Stimulated activated naive CD8-positive, alpha-beta T cell treated with anti-CD3 and anti-CD28 coated beads, Interleukin-15, Interleukin-2, amounts not matched to agents 100 ng/mL and 50 ng/mL, for 24 hours (primary cell): ENCODE data around the gene ADAM23.

Experiments
- H3K27ac Mint-ChIP-seq: one replicate; pipeline ENCODE4 v1.8.0; 2021; ENCODE audit warnings: mild to moderate bottlenecking, mixed read lengths
- H3K27me3 Mint-ChIP-seq: one replicate; pipeline ENCODE4 v1.8.0; 2021; ENCODE audit warnings: mixed read lengths
- H3K36me3 Mint-ChIP-seq: one replicate; pipeline ENCODE4 v1.8.0; 2021; ENCODE audit warnings: low read depth, mixed read lengths
- H3K4me1 Mint-ChIP-seq: one replicate; pipeline ENCODE4 v1.8.0; 2021; ENCODE audit warnings: low read depth, mixed read lengths
- H3K4me3 Mint-ChIP-seq: one replicate; pipeline ENCODE4 v1.8.0; 2021; ENCODE audit warnings: mild to moderate bottlenecking, mixed read lengths
- H3K9me3 Mint-ChIP-seq: one replicate; pipeline ENCODE4 v1.8.0; 2021; ENCODE audit warnings: mixed read lengths

Gene ADAM23

DNA sequence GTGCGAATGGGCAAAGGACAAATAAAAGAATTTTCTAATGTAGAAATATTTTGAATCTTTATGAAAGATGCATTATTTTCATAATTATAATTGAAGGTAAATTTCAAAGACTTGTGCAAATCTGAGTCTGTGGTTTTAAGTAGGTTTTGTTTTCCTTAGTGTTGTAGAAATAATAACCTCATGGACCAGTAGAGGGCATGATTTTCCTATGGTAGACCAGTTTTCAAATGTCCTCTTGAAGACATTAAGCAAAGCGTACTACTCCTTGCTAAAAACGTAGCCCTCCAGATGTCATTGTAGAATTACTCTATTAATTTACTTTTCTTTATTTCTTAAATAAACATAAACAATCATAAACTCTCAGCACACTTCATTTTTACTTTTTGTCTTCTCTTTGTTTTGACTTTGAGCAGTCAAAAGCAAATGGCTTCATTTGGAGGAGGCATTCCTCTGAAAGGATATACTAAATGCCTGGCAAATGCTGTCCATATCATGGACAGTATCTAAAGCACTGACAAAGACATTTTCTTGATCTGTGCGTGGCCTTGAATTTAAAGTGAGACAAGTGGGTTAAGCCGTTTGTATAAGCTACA is 113.1 kb downstream of the ADAM23 start:
- Mint-ChIP-seq H3K27me3 (peaks cover 10% of the 10 kb centered on the region), H3K4me1 (peaks cover 8% of the 10 kb centered on the region), H3K9me3 (no peaks in the 10 kb centered on the region), H3K36me3 (no peaks in the 10 kb centered on the region), H3K27ac (no peak overlapping the region), H3K4me3 (no peak overlapping the region)

DNA sequence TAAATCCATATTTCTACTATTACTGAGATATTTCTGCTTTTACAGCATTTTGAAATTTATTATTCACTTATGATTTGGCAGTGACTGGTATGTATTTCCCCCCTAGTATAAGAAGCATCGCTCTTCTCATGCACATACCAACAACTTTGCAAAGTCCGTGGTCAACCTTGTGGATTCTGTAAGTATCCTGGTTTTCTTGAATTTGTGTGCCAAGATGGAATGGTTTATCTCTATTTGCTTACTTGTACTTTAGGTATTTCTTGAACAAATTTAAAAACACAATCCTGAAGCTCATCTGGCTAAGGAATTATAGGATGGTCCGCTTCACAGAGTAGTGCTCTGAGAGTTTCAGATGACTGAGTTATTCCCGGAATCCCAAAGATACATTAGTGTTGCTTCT is 114.0 kb downstream of the ADAM23 start:
- H3K4me1 Mint-ChIP-seq: peaks cover 8% of the 10 kb centered on the region
- H3K36me3 Mint-ChIP-seq: no peaks in the 10 kb centered on the region
- no peak overlapping the region for H3K4me3 Mint-ChIP-seq
- peaks cover 10% of the 10 kb centered on the region for H3K27me3 Mint-ChIP-seq
- H3K9me3 Mint-ChIP-seq: no peaks in the 10 kb centered on the region
- no peak overlapping the region for H3K27ac Mint-ChIP-seq

- Mint-ChIP-seq H3K27me3 (peaks cover 10% of the 10 kb centered on the region), H3K4me3 (no peak overlapping the region), H3K27ac (no peak overlapping the region), H3K4me1 (peaks cover 8% of the 10 kb centered on the region), H3K9me3 (no peaks in the 10 kb centered on the region), H3K36me3 (no peaks in the 10 kb centered on the region)
Measured at GRCh38 chr2:206558492-206558891, 115.2 kb downstream of the ADAM23 start.

DNA sequence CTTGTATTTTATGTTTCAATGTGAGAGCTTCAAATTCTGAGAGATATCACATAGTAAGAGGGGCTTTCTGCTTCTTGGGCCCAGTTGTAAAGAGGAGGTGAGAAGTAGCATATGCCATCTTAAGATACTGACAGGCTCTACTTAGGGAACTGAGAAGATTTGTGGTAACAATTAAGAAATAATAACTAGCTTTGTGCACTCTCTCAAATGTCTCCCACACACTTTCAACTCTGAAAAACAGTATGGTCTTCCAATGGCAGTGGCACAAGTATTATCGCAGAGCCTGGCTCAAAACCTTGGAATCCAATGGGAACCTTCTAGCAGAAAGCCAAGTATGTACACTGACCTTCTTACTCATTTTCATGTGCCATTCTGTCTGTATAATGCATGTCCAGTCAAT is 118.6 kb downstream of the ADAM23 start:
- no peaks in the 10 kb centered on the region for H3K9me3 Mint-ChIP-seq
- no peaks in the 10 kb centered on the region for H3K36me3 Mint-ChIP-seq
- H3K27me3 Mint-ChIP-seq: peaks cover 6% of the 10 kb centered on the region
- no peak overlapping the region for H3K4me3 Mint-ChIP-seq
- no peak overlapping the region for H3K27ac Mint-ChIP-seq
- H3K4me1 Mint-ChIP-seq: peaks cover 8% of the 10 kb centered on the region

DNA sequence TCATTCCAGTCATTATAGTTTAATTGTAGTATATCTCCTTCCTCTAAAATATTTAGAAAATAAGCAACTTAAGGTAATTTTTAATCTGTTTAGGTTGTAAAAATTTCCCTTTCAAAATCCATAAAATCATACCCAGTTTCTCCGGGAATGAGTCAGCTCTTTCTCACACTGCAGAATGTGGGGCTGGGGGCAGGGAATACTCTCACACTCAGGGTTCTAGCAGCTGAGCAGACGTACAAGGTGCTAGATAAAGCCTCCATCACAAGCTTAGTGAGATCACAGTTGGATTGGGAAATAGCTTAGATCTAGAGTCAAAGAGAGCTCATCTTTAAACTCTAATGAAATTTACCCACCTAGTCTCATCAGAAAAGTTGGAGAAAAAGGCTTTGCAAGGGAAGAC is 119.0 kb downstream of the ADAM23 start:
- no peaks in the 10 kb centered on the region for H3K9me3 Mint-ChIP-seq
- H3K36me3 Mint-ChIP-seq: no peaks in the 10 kb centered on the region
- peaks cover 6% of the 10 kb centered on the region for H3K27me3 Mint-ChIP-seq
- H3K4me1 Mint-ChIP-seq: peaks cover 8% of the 10 kb centered on the region
- no peak overlapping the region for H3K4me3 Mint-ChIP-seq
- no peak overlapping the region for H3K27ac Mint-ChIP-seq

GRCh38 chr2:206563374-206563773 is 120.0 kb downstream of the ADAM23 start:
- Mint-ChIP-seq H3K36me3 (no peaks in the 10 kb centered on the region), H3K27ac (no peak overlapping the region), H3K9me3 (no peaks in the 10 kb centered on the region), H3K4me1 (peaks cover 8% of the 10 kb centered on the region), H3K4me3 (no peak overlapping the region), H3K27me3 (peaks cover 6% of the 10 kb centered on the region)

- Mint-ChIP-seq H3K27ac (no peak overlapping the region), H3K36me3 (no peaks in the 10 kb centered on the region), H3K27me3 (no peaks in the 10 kb centered on the region), H3K4me1 (no peaks in the 10 kb centered on the region), H3K9me3 (no peaks in the 10 kb centered on the region), H3K4me3 (no peak overlapping the region)
Measured at GRCh38 chr2:206565666-206566065, 122.3 kb downstream of the ADAM23 start.

GRCh38 chr2:206569470-206569869 is 126.1 kb downstream of the ADAM23 start:
- no peak overlapping the region for H3K4me3 Mint-ChIP-seq
- no peaks in the 10 kb centered on the region for H3K27me3 Mint-ChIP-seq
- no peaks in the 10 kb centered on the region for H3K9me3 Mint-ChIP-seq
- H3K4me1 Mint-ChIP-seq: no peaks in the 10 kb centered on the region
- no peak overlapping the region for H3K27ac Mint-ChIP-seq
- no peaks in the 10 kb centered on the region for H3K36me3 Mint-ChIP-seq

- Mint-ChIP-seq H3K27me3 (no peaks in the 10 kb centered on the region), H3K4me3 (no peak overlapping the region), H3K36me3 (no peaks in the 10 kb centered on the region), H3K4me1 (no peaks in the 10 kb centered on the region), H3K9me3 (no peaks in the 10 kb centered on the region), H3K27ac (no peak overlapping the region)
Measured at GRCh38 chr2:206570199-206570598, 126.9 kb downstream of the ADAM23 start.

DNA sequence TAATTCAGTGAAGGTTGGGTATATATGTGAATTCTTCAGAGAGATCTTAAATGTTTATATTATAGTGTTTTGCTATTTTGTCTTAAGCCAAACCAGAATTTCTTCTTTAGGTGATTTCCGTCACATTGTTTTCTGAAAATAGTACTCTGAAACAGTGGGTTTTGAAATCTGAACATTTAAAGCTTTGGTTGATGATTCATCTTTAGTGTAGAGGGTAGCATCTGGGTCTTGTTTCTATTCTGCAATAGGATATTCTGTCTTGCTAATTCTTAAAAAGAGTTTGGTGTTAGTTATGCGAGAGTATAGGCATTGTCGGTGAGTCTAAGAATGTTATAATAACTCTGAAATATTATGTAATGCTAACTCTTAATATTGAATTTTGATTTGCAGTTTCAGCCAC is 129.4 kb downstream of the ADAM23 start:
- no peak overlapping the region for H3K27ac Mint-ChIP-seq
- no peaks in the 10 kb centered on the region for H3K9me3 Mint-ChIP-seq
- H3K27me3 Mint-ChIP-seq: no peaks in the 10 kb centered on the region

GRCh38 chr2:206573793-206574192 is 130.5 kb downstream of the ADAM23 start:
- H3K27ac Mint-ChIP-seq: no peak overlapping the region
- H3K36me3 Mint-ChIP-seq: no peaks in the 10 kb centered on the region
- H3K4me1 Mint-ChIP-seq: no peaks in the 10 kb centered on the region
- H3K4me3 Mint-ChIP-seq: no peak overlapping the region
- peaks cover 5% of the 10 kb centered on the region for H3K9me3 Mint-ChIP-seq
- peaks cover 3% of the 10 kb centered on the region for H3K27me3 Mint-ChIP-seq

More for the DNA sequence above, 129.4 kb downstream of the ADAM23 start:
- Mint-ChIP-seq H3K36me3 (no peaks in the 10 kb centered on the region), H3K4me1 (no peaks in the 10 kb centered on the region), H3K4me3 (no peak overlapping the region)

DNA sequence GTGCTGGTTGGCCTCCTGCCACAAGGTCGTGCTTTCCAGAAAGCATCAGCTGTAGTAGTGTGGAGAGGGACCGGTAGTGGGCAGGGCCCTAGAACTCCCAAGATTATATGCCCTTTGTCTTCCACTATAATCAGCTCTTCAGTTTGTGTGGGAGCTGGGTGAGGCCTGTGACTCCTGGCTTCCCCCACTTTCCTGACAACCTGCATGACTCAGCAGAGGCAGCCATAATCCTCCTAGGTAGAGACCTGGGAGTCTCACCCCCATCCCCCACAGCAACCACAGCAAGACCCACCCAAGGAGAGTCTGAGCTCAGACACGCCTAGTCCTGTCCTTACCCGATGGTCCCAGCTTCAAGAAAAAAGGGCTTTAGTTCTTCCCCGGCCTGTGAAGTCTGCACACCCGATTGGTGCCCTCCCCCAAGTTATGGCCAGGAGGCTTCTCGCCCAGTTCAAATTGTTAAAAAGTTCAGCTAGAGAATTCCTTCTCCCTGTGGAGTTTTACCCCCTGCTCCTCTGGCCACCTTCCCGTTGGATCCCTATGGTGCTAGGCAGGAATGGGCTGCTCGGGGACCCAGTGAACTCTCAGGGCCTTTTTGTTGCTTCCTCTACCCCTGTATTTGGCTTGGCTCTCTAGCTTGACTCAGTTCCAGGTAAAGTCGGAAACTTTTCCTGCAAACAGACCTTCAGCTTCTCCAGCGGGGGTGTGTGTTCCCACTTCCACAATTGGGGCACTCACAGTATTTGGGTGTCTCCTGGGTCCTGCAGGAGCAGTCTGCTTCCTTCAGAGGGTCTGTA is 141.2 kb downstream of the ADAM23 start:
- Mint-ChIP-seq H3K9me3 (no peaks in the 10 kb centered on the region), H3K4me1 (no peaks in the 10 kb centered on the region), H3K27me3 (peaks cover 10% of the 10 kb centered on the region), H3K36me3 (no peaks in the 10 kb centered on the region), H3K27ac (no peak overlapping the region), H3K4me3 (no peak overlapping the region)

GRCh38 chr2:206585335-206585734 is 142.0 kb downstream of the ADAM23 start:
- no peak overlapping the region for H3K27ac Mint-ChIP-seq
- H3K4me1 Mint-ChIP-seq: no peaks in the 10 kb centered on the region
- H3K36me3 Mint-ChIP-seq: no peaks in the 10 kb centered on the region
- peaks cover 10% of the 10 kb centered on the region for H3K27me3 Mint-ChIP-seq
- H3K9me3 Mint-ChIP-seq: no peaks in the 10 kb centered on the region
- H3K4me3 Mint-ChIP-seq: no peak overlapping the region

GRCh38 chr2:206586609-206587008 is 143.3 kb downstream of the ADAM23 start:
- Mint-ChIP-seq H3K9me3 (no peaks in the 10 kb centered on the region), H3K4me3 (no peak overlapping the region), H3K36me3 (no peaks in the 10 kb centered on the region), H3K4me1 (no peaks in the 10 kb centered on the region), H3K27ac (no peak overlapping the region), H3K27me3 (no peaks in the 10 kb centered on the region)

- Mint-ChIP-seq H3K36me3 (no peaks in the 10 kb centered on the region), H3K4me1 (no peaks in the 10 kb centered on the region), H3K4me3 (no peak overlapping the region), H3K27me3 (peaks cover 5% of the 10 kb centered on the region), H3K9me3 (no peaks in the 10 kb centered on the region), H3K27ac (no peak overlapping the region)
Measured at GRCh38 chr2:206597717-206598218, 154.4 kb downstream of the ADAM23 start.
